A549 (cell line): ENCODE results near the gene COL15A1.

ENCODE experiments used
- CBX8 ChIP-seq: fragments of 200-600 bp; sonication (generic); IDR thresholded peaks from 2 replicates; pipeline ENCODE4 v1.6.1; 2016
- EP300 ChIP-seq, 2 experiments: fragments of >200 bp; sonication (Bioruptor Twin); formaldehyde crosslinking; IDR thresholded peaks; 2 replicates in 1 of 2; 3 replicates in 1 of 2; pipeline ENCODE4 v1.6.1; 2016 to 2017
- FOSB ChIP-seq: fragments of 250-450 bp; sonication (Bioruptor Pico); IDR thresholded peaks from 2 replicates; pipeline ENCODE4 v1.5.0; 2020; ENCODE audit warnings: mild to moderate bottlenecking, moderate library complexity
- HOXA7 ChIP-seq: fragments of 250-450 bp; sonication (Bioruptor Pico); IDR thresholded peaks from 2 replicates; pipeline ENCODE4 v1.5.0; 2020; ENCODE audit warnings: mild to moderate bottlenecking, moderate library complexity
- MAZ ChIP-seq: fragments of 150-350 bp; IDR thresholded peaks from 2 replicates; pipeline ENCODE4 v1.6.1; 2014; ENCODE audit warnings: antibody characterized with exemption, low read depth, low read length, borderline replicate concordance
- NR3C1 ChIP-seq: fragments of >200 bp; sonication (Bioruptor Twin); formaldehyde crosslinking; IDR thresholded peaks from 3 replicates; pipeline ENCODE4 v1.6.1; 2017
- POLR2A ChIP-seq: IDR thresholded peaks from 2 replicates; pipeline ENCODE4 v1.6.1; 2012; ENCODE audit warnings: mild to moderate bottlenecking, low read length
- RCOR1 ChIP-seq: fragments of 150-350 bp; IDR thresholded peaks from 2 replicates; pipeline ENCODE4 v1.6.1; 2014; ENCODE audit warnings: antibody characterized with exemption, low read length, low read depth
- RNF2 ChIP-seq: fragments of 200-600 bp; sonication (generic); IDR thresholded peaks from 2 replicates; pipeline ENCODE4 v1.6.1; 2016; ENCODE audit warnings: low read depth, mild to moderate bottlenecking, antibody characterized with exemption, moderate library complexity, borderline replicate concordance
- SMC3 ChIP-seq: fragments of >200 bp; sonication (Bioruptor Twin); formaldehyde crosslinking; IDR thresholded peaks from 3 replicates; pipeline ENCODE4 v1.6.1; 2018; ENCODE audit warnings: inconsistent platforms
- TF ChIP-seq, protein P1 (sequence below): fragments of >200 bp; sonication (Bioruptor Twin); formaldehyde crosslinking; IDR thresholded peaks from 3 replicates; pipeline ENCODE4 v1.5.1; 2016
- TF ChIP-seq, protein P2 (sequence below): IDR thresholded peaks from 2 replicates; pipeline ENCODE4 v1.6.1; 2012
- TF ChIP-seq, protein P3 (sequence below): fragments of 200-600 bp; sonication (generic); IDR thresholded peaks from 2 replicates; pipeline ENCODE4 v1.6.1; 2016; ENCODE audit warnings: antibody characterized with exemption, mild to moderate bottlenecking, moderate library complexity
- TF ChIP-seq, protein P4 (sequence below): fragments of 450-650 bp; IDR thresholded peaks from 2 replicates; pipeline ENCODE4 v1.6.1; 2014; ENCODE audit warnings: antibody characterized with exemption

DNA sequence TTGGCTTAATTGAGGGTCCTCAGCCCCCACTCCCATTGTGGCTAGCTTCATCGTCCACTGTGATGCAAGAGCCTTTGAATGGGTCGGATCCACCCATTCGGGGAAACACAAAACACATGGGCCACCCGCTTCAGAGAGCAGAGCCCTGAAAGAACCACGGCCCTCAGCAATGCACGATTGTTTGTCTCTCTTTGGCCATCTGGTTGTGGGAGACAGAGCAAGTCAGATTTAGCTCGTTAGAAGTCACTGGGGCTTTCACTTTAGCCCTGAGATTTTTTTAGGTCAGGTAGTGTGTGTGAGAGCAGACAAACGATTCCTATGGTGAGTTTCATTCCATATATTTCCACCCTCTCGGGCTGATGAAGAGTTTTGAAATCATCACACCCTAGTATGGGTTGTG lies 12.9 kb upstream of the COL15A1 start:
- TF ChIP-seq, protein P1, sequence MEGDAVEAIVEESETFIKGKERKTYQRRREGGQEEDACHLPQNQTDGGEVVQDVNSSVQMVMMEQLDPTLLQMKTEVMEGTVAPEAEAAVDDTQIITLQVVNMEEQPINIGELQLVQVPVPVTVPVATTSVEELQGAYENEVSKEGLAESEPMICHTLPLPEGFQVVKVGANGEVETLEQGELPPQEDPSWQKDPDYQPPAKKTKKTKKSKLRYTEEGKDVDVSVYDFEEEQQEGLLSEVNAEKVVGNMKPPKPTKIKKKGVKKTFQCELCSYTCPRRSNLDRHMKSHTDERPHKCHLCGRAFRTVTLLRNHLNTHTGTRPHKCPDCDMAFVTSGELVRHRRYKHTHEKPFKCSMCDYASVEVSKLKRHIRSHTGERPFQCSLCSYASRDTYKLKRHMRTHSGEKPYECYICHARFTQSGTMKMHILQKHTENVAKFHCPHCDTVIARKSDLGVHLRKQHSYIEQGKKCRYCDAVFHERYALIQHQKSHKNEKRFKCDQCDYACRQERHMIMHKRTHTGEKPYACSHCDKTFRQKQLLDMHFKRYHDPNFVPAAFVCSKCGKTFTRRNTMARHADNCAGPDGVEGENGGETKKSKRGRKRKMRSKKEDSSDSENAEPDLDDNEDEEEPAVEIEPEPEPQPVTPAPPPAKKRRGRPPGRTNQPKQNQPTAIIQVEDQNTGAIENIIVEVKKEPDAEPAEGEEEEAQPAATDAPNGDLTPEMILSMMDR: no peak
- TF ChIP-seq FOSB (CRISPR knock-in tag) (no peak), CBX8 (no peak), EP300 (IDR thresholded peaks at IDR 0.05) (no peak), POLR2A (no peak), NR3C1 (no peak), RNF2 (no peak), HOXA7 (CRISPR knock-in tag) (no peak), RCOR1 (no peak), MAZ (no peak), SMC3 (no peak)
- TF ChIP-seq, protein P2, sequence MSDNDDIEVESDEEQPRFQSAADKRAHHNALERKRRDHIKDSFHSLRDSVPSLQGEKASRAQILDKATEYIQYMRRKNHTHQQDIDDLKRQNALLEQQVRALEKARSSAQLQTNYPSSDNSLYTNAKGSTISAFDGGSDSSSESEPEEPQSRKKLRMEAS: no peak
- TF ChIP-seq, protein P3, sequence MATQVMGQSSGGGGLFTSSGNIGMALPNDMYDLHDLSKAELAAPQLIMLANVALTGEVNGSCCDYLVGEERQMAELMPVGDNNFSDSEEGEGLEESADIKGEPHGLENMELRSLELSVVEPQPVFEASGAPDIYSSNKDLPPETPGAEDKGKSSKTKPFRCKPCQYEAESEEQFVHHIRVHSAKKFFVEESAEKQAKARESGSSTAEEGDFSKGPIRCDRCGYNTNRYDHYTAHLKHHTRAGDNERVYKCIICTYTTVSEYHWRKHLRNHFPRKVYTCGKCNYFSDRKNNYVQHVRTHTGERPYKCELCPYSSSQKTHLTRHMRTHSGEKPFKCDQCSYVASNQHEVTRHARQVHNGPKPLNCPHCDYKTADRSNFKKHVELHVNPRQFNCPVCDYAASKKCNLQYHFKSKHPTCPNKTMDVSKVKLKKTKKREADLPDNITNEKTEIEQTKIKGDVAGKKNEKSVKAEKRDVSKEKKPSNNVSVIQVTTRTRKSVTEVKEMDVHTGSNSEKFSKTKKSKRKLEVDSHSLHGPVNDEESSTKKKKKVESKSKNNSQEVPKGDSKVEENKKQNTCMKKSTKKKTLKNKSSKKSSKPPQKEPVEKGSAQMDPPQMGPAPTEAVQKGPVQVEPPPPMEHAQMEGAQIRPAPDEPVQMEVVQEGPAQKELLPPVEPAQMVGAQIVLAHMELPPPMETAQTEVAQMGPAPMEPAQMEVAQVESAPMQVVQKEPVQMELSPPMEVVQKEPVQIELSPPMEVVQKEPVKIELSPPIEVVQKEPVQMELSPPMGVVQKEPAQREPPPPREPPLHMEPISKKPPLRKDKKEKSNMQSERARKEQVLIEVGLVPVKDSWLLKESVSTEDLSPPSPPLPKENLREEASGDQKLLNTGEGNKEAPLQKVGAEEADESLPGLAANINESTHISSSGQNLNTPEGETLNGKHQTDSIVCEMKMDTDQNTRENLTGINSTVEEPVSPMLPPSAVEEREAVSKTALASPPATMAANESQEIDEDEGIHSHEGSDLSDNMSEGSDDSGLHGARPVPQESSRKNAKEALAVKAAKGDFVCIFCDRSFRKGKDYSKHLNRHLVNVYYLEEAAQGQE: no peak
- TF ChIP-seq, protein P4, sequence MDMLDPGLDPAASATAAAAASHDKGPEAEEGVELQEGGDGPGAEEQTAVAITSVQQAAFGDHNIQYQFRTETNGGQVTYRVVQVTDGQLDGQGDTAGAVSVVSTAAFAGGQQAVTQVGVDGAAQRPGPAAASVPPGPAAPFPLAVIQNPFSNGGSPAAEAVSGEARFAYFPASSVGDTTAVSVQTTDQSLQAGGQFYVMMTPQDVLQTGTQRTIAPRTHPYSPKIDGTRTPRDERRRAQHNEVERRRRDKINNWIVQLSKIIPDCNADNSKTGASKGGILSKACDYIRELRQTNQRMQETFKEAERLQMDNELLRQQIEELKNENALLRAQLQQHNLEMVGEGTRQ: no peak
